ENCODE results near the gene HS6ST1. TPM values are rescaled to one million over a fixed set of nuclear protein-coding genes. Genes with fewer than 3 reads are reported as not detected.

The HS6ST1 gene
- total RNA-seq, 1 experiment from 2014 or later = 45.2 TPM

DNA sequence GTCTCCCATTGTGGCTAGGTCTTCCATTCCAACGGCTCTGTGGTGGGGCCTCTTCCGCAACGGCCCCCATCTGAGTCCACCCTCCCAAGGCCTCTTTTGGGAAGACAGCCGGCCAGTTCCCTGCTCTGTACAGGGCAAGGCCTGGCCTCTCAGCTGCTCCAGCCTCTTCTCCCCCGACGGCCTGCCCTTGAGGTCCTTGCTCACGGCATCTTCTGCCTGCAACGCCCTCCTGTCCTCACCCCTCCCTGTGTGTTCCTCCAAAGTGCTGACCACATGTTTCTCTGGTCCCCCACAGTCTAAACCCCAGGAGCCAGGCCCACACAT lies 16.0 kb downstream of the HS6ST1 start:
- DNase-seq (ENCODE audit: low spot score) = no peak
- in situ Hi-C loops (cut with HindIII; ENCODE audit: low sequenced_read_pairs) = no loop called here

DNA sequence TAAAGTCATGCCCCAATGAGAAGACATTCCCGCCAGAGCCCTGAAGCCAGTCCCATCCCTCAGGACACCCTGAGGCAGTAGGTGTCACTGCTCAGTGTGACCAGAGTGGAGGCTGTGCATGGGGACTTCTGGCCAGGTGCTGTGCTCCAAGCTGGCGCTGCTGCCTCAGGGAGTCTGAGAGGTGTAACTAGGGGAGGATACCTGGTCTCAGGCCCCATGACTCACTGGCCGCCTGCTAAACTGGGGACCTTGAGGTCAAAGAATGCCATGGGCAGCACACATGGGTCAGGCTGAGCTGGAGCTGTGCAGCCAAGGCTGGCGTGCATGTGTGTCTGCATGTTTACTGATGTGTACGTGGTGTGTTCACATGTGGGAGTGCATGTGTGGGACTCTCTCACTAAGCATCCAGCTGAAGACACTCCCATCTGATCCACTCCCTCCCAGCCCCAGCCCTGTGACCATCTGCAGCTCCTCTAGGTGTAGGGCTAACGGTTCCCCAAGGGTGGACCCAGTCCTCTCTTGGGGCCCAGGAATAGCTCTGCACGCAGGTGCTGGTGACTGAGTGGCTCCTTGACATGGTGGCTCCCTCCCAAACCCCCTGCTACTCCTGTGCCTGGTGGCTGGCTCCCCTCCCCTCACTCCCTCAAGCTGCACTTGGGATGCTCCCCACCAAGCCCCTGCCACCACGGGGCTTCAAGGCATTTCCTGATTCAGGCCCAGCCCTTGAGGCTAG lies 16.5 kb downstream of the HS6ST1 start:
- DNase-seq (ENCODE audit: low spot score) = no peak
- in situ Hi-C loops (cut with HindIII; ENCODE audit: low sequenced_read_pairs) = no loop called here

GRCh38 chr2:128301501-128301966 lies 17.1 kb downstream of the HS6ST1 start:
- in situ Hi-C loops (cut with HindIII; ENCODE audit: low sequenced_read_pairs) = no loop called here
- no peak for DNase-seq (ENCODE audit: low spot score)

- no peak for DNase-seq (ENCODE audit: low spot score)
- in situ Hi-C loops (cut with HindIII; ENCODE audit: low sequenced_read_pairs) = no loop called here
Measured at GRCh38 chr2:128301021-128301420, 17.6 kb downstream of the HS6ST1 start.

DNA sequence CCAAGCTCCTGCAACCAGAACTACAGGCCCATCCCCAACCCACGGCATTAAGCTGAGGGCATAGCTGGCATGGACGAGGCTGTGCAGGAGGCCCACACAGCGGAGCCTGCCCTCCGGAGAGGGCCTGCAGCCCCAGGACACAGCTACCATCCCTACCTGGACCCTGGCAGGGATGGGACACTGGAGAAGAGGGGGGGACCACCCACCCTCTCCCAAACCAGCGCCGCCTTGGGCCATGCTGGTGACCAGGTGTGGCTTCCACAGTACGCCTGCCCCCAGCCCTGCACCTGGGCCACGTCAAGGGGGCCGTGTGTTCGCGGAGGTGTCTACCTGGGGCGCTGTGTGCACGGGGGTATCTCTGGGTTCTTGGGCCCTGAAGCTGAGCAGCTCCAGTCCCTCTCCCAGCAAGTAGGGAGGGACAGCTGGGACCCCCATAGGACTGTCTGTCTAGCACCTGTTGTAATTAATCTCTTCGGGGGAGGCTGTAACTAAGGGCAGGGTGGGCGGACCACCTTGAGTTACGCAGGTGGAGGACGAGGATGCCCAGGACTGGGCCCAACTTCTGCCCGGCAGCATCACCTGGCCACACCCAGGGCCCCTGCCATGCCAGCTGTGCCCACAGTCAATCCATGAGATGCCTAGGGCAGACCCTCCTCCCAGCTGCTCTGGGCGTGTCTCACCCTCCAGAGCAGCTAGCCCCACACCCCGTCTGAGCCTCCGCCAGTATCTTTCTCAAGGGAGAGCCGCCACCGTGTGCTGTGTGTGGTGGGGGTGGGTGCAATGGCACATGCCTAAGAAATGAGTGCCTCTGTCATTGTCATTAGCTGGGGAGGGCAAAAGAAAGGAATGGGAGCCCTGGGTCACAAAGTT lies 18.3 kb downstream of the HS6ST1 start:
- DNase-seq (ENCODE audit: low spot score) = no peak
- in situ Hi-C loops (cut with HindIII; ENCODE audit: low sequenced_read_pairs) = no loop called here

DNA sequence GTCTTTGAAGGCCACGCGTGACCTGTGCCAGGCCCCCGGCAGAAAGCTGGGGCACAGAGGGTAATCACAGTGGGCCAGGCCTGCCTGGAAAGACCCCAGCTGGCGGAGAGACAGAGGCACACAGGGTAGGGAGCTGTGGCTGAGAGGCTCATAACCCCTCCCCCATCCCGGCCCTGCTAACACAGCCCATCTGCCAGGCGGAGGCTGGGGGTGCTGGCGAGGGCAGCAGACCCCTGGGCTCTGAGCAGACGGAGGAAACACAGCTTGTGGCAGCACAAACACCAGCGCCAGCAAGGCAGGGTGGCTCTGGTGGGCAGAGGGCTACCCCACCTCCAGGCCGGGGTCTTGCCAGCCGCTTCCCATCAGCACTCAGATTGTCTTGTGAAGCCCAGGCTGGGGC lies 19.0 kb downstream of the HS6ST1 start:
- in situ Hi-C loops (cut with HindIII; ENCODE audit: low sequenced_read_pairs) = no loop called here
- DNase-seq (ENCODE audit: low spot score) = no peak

DNA sequence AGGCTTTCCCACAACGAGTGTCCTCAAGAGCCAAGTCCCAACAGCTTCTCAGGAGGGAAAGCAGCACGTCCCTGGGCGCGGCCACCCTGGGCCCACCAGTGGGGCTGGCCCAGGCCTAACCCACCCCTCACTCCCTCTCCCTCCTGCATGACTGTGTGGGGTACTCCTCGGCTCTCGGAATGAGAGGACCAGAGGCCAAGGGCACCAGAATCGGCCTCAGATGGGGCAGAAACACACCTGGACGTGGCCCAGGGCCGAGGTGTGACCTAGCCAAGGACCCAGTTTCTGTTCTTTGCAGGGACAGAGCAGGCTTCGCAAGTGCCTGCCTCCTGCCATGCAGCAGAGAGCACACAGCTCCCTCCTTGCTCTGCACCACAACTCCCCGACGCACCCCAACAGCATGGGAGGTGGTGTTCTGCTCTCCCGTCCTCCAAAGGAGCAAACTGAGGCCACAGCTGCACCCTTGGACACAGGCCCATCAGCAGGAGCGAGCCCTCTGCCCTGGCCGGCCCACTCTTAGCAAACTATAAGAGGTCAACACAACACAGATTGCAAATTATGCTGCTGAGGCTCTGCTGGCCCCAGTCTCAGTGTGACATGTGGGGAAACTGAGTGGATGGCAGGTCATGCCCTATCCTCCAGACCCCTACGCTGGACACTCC lies 19.7 kb downstream of the HS6ST1 start:
- in situ Hi-C loops (cut with HindIII; ENCODE audit: low sequenced_read_pairs) = no loop called here
- DNase-seq (ENCODE audit: low spot score) = no peak

DNA sequence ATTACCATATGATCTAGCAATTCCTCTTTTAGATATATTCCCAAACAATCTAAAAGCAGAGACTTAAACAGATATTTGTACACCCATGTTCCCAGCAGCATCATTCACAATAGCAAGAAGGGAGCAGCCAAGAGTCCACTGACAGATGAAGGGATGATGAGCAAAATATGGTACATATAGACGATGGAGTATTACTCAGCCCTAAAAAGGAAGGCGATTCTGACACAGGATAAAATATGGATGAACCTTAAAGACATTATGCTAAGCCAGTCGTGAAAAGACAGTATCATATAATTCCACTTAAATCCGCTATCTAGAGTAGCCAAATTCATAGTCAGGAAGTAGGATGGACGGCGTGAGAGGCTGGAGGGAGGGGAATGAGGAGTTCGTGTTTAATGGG lies 20.4 kb downstream of the HS6ST1 start:
- in situ Hi-C loops (cut with HindIII; ENCODE audit: low sequenced_read_pairs) = no loop called here

GRCh38 chr2:128293870-128294455 lies 24.7 kb downstream of the HS6ST1 start:
- in situ Hi-C loops (cut with HindIII; ENCODE audit: low sequenced_read_pairs) = no loop called here
- no peak for DNase-seq (ENCODE audit: low spot score)

More for the DNA sequence above, 20.4 kb downstream of the HS6ST1 start:
- no peak for DNase-seq (ENCODE audit: low spot score)

GRCh38 chr2:128293426-128293755 lies 25.3 kb downstream of the HS6ST1 start:
- in situ Hi-C loops (cut with HindIII; ENCODE audit: low sequenced_read_pairs) = no loop called here
- DNase-seq (ENCODE audit: low spot score) = no peak

- in situ Hi-C loops (cut with HindIII; ENCODE audit: low sequenced_read_pairs) = no loop called here
- DNase-seq (ENCODE audit: low spot score) = no peak
Measured at GRCh38 chr2:128292599-128293425, 25.9 kb downstream of the HS6ST1 start.

DNA sequence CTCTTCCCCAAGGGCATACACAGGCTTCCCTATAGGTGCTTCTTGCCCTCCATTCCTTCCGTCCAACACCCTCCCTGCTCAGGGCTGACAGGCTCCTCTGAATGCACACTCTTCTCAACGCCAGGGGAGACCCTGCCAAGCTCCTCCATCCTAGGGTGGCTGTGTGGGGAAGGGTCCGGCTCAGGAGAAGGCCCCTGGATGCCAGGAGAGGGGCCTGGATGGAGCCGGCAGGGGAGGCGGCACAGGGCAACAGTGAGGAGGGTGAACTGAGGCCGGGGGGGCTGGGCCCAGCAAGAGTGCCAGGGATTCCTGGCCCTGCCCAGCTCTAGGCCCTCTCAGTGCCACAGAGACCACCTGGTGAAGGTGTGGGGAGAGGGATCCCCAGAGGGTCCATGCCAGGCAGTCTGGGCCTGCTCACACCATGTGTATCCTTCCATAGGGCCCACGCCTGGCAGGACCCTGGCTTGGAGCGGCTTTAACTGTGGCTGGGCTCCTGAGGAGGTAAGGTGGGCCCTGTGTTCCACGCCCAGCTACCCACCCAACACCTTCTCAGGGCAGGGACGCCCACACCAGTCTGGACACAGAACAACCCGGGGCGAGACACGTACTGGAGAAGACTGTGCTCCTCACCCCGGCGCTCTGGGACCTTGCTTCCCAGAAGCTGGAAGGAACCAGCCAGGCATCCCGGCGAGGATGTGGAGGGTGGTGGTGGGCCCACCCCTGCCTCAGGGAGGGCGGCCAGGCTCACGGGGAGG lies 26.6 kb downstream of the HS6ST1 start:
- no peak for DNase-seq (ENCODE audit: low spot score)
- in situ Hi-C loops (cut with HindIII; ENCODE audit: low sequenced_read_pairs) = no loop called here

DNA sequence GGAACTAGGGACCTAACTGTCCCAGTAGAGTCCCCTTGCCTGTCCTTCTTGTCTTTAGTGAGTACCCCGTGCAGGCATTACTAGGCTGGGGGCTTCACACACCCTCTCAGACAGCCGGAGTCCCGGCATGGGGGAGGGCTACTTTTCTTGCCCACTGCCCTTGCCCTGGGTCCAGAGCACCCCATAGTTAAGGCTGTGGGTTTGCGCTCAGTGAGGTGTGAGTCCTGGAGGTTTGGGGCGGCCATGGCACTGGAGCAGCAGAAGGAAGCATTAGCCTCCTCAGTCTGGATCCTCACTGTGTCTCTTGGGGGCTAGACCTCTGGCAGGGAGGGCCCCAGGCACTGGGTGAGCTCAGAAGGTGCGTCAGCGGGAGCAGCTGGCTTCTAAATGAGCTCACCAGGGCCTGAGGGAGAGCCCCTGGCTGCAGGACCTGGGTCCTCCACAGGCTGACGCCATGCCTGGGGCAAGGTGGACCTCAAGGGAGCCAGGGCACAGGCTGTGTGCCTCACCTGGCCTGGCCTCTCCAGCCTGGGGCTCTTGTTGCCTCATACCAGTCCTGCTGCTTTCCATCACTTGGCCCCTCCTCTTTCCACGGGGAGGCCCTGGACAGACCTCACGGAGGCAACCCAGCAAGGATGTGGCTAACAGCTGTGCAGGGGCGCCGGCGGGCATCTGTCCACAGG lies 27.4 kb downstream of the HS6ST1 start:
- in situ Hi-C loops (cut with HindIII; ENCODE audit: low sequenced_read_pairs) = no loop called here
- DNase-seq (ENCODE audit: low spot score) = no peak

DNA sequence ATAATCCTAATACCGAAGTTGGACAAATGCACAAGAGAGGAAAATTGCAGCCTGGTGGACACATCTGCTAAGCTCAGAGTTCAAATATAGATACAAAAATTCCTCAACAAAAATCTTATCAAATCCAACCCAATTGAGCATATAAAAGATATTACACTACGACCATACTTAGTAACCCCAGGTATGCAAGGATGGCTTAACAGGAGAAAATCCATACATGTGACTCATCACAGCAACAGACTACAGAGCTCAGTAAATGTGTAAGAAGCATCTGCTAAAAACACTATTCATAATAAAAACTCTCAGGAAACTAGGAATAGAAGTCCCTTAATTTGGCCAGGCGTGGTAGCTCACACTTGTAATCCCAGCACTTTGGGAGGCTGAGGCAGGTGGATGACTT lies 28.3 kb downstream of the HS6ST1 start:
- in situ Hi-C loops (cut with HindIII; ENCODE audit: low sequenced_read_pairs) = no loop called here
- no peak for DNase-seq (ENCODE audit: low spot score)

DNA sequence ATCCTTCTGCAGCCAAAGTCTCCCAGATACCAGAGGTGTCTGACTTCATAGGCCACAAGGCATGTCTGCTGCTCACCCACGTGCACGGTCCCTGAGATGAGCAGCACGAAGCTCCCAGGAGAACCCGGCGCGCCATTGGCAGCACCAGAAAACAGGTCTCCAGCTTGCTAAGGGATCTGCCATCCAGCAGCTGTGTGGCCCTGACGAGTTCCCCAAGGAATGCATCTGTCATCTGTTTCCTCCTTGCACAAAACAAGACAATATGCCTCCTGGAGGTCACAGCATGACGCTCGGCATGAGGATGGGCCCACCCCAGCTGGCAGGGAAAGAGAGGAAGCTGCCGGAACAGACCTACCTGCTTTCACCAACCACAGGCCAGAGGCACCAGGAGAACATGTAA lies 29.2 kb downstream of the HS6ST1 start:
- DNase-seq (ENCODE audit: low spot score) = no peak
- in situ Hi-C loops (cut with HindIII; ENCODE audit: low sequenced_read_pairs) = no loop called here

GRCh38 chr2:128288781-128289180 lies 29.9 kb downstream of the HS6ST1 start:
- in situ Hi-C loops (cut with HindIII; ENCODE audit: low sequenced_read_pairs) = no loop called here
- DNase-seq (ENCODE audit: low spot score) = no peak

GRCh38 chr2:128287780-128288735 lies 30.6 kb downstream of the HS6ST1 start:
- no peak for DNase-seq (ENCODE audit: low spot score)
- in situ Hi-C loops (cut with HindIII; ENCODE audit: low sequenced_read_pairs) = no loop called here
